ENCODE data around the gene PRPF19.

Gene PRPF19

DNA sequence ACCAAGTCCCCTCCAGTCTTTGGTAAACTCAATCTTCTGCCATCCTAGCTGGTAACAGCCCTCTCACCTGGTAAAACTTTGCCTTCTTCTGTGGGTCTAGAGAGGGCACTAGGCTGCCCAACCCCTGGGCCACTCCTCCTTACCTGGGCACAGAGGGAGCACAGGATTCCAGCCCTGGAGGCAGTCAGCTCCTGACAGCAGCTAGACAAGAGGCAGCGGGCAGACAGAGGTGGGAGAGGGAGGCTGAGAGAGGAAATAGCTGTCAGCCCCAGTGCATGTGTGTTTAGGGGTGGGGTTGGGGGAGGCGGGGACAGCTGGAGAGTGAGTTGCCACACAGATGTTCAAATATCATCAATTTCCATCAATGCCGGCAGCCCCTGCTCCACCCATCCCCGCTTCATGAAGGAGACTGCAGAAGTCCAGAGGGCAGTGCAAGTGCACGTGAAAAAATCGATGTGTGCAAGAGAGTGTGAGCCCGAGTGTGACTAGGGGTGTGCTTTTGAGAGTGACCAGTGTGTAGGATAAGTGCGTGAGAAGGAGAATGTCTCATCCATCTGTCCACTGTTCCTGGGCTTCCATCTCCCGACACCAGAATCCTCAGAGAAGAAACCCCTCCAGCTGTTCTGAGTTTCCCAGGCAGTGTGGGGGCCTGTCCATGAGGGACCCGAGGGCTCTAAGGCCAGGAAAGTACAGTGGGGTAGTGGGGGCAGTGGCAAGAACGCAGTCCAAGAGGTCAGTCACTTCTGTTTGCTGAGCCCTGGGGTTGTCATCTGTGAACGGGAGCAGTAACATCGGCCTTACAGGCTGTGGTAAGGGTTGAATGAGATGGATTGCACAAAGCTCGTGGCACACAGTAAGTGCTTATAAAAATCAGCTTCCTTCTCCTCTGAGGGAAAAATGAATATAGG, 50.4 kb downstream of the PRPF19 start, which contains the start of gene PTGDR2:
Gene PTGDR2 (minus strand): TSS at position 225 of the 908 bp plus-strand sequence. CDS start 2,228 bp downstream, outside the sequence.
- DNase-seq: no peak

DNA sequence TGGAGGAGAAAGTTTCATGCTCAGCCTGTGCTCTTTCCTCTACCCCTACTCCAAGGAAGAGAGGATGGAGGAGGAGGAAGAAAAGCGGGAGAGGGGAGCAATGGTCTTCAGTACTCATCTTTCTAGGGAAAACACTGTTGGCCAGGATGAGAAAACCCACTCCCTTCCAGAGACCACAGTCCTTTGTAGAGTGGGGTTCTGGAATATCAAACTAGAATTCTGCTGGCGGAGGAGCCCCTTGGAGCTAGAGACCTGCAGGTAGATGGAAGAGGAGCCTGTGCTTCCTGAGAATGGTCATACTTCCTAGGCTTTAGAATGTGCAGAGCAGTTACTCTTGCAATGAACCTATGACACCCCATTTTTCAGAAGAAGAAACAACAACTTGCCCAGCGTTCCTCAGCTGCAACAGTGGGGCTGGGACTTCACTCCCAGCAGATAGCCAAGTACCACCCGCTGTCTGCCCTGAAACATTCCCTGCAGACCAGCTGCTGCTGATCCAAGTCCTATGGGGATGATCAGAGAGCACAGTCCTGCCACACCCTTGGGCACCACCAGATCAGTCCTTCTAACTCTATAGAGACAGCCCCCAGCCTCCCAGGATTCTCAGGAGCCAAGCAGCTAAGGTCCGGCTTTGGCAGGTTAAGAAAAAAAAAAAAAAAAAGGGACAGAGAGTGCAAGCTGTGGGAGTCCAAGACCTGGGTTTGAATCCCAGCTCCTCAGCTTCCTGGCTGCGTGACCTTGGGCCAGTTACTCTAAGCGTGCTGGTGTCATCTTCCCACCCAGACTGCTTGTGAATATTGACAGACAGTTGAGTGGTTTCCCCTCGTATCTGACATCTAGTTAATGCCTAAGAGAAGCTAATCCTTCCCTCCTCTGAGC, 51.3 kb downstream of the PRPF19 start:
- no peak for DNase-seq

DNA sequence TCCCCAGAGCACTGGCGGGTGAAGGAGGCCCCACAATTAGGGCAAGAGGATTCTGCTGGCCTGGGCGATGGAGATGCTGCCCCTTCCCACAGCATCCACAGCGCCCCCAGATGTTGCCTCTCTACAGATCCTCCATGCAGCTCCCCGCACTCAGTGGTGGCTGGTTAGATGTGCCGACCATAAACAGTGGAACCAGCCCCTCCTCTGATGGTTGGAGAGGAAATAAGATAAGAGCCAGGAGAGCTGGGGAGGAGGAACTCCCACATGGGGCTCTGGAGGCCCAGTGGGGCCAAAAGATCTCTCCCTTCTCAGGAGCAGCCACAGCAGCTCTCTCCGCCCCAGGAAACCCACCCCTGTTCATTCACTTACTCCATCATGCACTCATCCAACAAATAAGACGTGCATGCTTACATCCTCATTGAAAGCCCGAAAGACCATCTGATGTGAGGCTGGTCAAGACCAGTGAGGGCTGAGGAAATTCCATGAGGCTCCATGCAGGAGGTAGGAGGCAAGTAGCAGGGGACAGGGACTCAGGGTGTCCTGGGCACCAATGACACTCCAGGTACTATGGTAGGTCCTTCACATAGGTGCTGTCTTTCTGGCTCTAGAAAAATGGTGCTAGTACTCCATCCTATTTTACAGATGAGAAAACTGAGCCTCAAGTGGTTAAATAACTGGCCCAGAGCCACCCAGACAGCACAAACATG, 52.1 kb downstream of the PRPF19 start:
- no peak for DNase-seq

DNA sequence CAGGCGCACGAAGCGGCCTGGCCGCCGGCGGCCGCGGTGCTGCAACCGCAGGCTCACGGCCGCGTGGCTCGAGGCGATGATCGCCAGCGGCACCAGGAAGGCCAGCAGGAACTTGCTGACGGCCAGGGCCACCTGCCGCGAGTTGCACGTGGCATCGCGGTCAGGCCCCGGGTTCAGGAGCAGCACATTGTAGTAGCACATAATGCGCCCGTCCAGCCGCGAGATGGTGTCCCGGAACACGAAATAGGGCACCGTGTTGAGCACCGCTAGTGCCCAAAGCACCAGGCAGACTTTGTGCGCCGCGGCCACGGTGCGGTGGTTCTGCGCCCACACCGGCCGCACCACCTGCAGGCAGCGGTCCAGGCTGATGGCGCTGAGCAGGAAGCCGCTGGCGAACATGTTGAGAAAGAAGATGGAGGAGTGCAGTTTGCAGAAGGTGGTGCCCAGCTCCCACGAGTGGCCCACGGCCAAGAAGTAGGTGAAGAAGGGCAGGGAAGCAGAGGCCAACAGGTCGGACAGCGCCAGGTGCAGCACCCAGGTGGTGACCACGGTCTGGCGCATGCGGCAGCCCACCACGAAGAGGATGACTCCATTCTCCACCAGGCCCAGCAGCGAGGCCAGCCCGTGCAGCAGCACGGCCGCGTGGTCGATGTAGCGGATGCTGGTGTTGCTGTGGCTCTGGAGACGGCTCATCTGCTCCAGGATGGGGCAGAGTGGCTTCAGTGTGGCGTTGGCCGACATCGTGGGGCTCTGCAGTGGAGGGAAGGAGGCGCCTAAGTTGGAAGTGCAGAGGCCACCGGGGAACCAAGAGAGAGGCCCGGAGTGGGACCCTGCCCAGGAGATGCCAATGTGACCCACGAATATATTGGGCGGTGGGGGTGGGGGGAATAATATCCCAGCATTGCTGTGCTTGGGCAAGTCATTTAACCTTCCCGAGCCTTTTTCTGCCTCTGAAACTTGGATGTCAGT, 53.1 kb downstream of the PRPF19 start:
- no peak for DNase-seq

DNA sequence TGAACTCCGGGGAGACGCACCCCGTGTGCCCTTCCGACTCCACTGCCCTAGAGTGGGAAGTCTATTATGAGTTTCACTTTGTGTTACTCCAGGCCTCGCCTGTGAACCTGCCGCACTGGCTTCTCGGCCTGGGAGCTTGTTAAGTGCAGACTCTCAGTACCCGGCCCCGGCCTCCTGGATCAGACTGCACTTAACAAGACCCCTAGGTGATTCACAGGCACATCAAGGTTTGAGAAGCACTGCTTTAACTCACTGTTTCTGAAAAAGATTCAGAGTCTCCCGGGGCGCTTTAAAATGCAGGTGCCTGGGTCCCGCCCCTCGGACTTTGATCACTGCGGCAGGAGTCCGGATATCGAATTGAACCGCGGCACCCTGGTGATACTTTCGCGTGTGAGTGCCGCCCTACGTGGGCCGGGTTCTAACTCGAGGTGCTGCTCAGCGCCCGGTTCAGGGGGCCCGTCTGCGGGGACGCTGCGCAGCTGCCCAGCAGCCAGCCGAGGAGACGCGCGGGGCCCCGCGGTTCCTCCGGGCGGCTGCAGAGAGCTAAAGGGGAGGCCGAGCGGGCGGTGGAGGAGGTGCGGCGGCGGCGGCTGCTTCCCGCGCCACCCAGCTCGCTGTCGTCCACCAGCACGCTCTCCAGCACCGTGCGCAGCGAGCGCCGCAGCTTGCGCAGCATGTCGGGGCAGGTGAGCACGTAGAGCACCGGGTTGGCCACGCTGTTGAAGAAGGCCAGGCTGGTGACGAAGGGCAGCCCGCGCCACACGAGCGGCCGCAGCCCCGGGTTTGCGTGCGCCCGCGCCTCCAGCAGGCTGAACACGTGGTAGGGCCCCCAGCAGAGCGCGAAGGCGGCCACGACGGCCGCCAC, 54.0 kb downstream of the PRPF19 start:
- no peak for DNase-seq

DNA sequence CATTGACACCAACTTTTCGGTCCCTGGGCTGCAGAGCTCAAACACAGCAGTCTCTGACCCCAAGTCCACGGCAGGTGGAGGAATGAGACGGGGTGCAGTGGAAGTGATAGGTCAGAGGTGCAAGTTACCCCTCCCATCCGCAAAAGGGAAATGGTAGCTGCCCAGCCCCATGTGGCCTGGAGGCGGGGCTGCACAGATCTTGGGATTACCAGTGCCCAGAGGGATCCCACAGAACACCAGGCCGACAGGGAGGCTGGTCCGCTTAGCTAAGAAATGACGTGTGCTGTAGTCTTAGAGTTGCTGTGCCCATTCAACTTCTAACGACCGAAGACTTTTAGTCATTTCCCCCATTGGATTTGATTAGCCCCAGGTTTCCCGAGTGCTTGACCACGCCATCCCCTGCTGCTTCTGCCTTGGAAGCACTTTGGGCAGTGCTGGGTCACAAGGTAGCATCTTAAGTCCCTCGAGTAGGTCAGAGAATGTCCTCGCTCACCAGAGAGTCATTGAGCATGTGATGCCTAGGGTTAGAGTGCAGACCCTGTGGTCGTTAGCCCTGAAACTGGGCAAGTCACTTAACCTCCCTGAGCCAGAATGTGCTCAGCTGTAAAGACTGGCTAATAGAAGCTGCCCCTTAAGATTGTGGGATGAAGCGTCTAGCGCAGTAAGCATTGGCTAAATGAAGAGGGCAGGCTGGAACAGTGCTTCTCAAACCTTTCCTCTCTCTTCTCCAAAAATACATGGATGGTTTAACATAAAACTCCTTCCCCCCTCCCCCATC, 54.9 kb downstream of the PRPF19 start:
- DNase-seq: no peak

DNA sequence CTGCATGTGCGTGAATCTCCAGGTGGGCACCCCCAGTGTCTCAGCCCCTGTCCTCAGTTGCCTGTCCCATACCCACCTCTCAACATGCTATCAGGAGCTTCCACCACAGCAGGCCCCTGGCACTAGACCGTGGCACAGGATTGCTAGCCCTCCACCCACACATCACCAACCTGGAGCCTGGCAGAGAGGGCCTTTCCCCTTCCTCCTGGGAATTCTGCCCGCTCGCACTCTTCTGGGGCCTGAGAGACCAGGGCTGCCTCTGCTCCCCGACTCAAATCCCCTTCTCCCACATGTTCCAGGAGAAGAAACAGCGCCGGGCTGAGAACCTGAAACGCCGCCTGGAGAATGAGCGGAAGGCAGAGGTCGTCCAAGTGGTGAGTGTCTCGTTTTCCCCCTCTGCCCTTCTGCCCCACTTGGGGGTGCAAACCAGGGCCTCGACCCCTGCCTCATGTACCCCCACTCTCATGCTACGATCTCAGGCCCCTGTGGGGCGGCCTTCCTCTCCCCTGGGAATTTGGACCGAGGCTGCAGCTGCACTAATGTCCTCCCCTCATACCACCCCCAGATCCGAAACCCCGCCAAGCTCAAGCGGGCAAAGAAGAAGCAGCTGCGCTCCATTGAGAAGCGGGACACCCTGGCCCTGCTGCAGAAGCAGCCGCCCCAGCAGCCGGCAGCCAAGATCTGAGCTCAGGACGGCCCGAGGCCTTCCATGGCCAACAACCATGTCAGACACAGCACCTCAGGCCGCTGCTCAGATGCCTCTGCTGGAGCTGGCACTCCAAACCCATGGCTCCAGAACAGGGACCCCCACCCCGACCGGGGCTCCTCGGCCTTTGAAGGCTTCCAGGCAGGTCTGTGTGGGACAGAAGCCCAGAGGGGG, 56.5 kb downstream of the PRPF19 start:
- DNase-seq: no peak

DNA sequence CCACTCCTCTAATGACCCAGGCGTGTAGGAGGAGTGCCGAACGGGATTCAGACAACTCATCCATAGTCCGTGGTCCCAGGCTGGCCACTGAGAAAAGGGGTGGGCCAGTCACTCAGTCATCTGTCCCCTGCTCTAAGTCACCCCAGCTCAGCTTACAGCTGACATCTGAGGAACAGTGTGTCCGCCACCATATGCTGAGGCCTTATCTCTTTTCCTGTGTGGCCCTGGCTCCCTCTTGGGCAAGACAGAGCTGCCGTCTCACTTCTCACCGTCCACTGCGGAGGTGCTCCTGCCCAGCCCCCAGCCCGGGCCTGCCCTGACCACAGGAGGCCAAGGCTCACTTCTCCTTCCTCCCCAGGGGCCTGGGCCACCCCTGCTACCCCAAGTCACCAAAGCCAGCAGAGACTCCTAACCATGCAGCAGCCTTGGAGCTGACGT, 57.7 kb downstream of the PRPF19 start:
- no peak for DNase-seq

DNA sequence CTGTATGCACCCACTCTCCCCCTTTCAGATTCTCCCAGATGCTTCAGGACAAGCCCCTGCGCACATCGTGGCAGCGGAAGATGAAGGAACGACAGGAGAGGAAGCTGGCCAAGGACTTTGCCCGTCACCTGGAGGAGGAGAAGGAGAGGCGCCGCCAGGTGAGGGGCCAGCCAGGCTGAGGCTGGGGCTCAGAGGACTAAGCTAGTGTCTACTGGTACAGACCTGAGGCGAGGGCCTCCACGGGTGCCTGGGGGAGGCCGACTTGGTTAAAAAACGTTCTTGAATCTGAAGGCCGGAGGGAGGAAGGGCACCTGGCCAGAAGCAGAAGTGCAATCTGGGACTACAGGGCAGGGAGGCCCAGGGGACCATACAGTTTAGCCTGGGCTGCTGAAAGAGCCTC, 58.5 kb downstream of the PRPF19 start:
- no peak for DNase-seq

DNA sequence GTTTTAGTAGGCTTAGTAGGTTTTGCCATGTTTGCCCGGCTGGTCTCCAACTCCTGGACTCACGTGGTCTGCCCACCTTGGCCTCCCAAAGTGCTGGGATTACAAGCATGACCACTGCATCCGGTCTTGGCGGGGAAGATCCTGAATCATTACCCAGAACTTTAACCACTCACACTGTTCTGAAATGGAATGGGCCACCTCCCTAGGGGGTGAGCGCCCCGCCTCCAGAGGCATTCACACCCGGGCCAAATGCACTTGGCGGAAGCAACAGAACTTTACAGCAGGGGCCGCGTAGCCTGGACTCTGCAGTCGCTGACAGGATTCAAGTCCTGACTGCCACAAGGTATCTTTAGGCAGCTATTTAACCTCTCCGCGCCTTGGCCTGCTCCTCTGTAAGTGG, 59.1 kb downstream of the PRPF19 start:
- no peak for DNase-seq

DNA sequence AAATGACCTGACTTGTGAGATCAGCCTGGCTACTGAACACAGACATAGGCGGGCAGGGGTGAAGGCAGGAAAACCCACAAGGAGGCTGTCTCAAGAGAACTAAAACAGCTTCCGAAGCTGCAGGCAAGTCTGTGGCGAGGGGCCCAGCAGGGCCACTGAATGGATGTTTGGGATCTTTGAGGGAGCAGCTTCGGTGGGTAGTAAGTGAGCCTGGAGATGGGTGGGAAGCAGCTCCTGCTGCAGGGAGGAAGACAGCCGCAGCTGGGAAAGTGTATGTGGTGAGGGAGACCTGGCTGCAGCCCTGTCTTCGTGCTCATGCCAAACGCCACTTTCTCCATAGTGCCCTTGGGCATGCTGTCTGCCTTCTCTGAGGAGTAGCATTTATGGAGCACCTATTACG, 61.0 kb downstream of the PRPF19 start:
- no peak for DNase-seq

DNA sequence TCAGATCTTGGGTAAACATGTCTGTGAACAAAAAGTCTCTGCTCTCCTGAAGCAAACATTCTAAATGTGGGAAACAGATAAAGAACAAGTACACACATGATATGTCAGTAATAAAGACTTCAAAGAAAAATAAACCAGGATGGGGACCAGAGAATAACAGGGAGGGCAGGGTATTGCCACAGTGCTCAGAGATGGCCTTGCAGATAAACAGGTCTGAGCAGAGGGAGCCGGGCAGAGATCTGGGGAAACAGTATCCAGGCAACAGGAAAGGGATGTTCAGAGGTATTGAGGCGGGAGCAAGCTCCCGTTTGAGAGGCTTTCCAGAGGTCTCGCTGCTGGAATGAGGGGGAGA, 61.5 kb downstream of the PRPF19 start:
- no peak for DNase-seq

DNA sequence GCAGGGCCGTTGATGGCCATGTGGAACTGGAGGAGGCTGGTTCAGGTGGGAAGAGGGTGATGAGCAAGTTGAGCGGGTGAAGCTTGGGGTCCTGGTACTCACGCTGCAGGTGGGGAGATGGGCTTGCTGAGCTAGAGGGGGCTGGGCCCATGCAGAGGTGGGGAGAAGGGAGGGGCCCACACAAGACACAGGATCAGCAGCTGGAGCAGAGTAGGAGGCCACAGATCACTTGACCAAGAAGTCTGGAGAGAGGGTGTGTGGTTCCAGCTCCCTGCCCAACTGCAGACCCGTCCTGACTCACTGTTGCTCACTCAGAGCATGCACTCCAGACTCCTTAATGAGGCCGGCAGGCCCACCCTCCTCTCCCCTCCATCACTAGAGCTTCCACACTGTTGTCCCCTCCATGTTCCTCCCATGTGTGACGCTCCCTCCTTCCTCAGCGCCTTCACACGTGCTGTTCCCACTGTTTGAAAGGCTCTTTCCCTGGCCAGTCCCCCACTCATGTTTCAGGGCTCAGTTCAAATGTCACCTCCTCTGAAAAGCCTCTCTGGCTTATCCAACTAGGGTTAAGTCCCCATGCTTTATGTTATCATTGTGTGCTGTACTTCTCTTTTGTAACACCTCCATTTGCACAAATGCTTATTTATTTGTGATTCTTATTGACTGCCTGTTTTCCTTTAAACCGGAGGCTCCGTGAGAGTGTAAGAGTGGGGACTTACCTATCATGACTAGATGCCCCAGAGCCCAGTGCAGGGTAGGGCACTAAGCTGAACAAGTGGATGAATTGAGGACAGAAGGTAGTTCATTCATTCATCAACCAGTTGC, 62.1 kb downstream of the PRPF19 start:
- DNase-seq: no peak

DNA sequence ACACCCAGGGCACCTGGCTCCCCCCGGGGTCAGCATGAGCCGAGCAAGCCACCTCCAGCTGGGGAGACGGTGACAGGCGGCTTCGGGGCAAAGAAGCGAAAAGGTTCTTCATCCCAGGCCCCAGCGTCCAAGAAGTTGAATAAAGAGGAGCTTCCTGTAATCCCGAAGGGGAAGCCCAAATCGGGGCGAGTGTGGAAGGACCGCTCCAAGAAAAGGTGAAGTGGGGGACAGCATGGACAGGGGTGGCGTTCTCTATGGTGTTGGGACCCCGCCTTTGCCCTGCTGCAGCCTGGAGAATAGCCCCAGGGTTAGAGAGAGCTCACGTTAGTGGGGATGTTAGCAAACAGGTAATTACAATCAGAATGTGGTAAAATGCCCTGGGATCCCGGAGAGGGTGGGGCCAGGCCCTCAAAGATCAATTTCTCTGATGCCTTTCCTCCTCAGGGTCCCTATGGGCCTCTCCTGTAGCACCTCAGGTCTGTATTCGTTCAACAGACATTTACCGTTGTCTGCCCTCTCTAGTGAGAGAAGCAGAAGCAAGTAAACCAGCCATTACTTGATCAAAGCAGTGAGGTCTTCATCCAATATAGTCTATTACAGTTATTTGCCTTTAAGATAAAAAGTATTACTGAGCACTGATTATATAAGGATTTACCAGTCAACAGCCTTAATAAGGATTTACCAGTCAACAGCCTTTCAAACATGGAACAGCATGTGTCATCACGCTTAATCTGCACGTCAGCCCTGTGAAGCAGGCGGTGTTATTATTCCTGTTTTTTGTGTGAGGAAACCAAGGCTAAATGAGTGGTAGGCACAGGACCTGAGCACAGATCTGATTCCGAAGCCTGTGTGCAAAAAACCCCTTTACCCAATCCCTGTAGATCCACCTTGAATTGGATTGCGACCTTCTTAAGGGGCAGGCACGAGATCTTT, 63.5 kb downstream of the PRPF19 start:
- DNase-seq: no peak

DNA sequence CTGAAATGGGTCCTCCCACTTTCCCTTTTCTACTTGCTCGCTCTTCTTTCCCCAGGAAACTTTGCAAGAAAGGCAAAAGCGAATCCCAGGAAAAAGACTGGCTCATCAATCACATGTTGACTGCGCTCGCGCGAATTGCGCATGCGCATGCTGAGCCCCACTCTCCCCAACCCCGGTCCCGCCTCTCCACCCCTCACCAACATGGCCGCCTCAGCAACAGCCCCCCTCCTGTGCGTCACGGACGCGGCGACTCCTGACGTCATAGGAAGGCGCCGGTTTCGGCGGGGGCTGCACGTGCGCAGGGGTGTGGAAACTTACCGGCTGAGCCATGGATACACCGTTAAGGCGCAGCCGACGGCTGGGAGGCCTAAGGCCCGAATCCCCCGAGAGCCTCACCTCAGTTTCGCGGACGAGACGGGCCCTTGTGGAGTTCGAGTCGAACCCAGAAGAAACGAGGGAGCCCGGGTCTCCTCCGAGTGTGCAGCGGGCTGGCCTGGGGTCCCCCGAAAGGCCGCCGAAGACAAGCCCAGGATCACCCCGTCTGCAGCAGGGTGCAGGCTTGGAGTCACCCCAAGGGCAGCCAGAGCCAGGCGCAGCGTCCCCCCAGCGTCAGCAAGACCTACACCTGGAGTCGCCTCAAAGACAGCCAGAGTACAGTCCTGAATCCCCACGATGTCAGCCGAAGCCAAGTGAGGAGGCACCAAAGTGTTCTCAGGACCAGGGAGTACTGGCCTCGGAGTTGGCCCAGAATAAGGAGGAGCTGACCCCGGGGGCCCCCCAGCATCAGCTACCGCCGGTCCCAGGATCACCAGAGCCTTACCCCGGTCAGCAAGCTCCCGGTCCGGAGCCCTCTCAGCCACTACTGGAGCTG, 64.4 kb downstream of the PRPF19 start, which contains the start of gene CCDC86:
Gene CCDC86 (plus strand): TSS at position 317 of the 871 bp plus-strand sequence. CDS start 12 bp downstream, at position 329.
- peak; percentile 99 for DNase-seq

All from activated T-cell treated with anti-CD3 and anti-CD28 coated beads, Interleukin-2, amount 50 U/mL, for 48 hours (primary cell).